Measurements from ENCODE around the gene IL16. TPM values are rescaled to one million over a fixed set of nuclear protein-coding genes. Genes with fewer than 3 reads are reported as not detected.

The IL16 gene
- polyA plus RNA-seq, 1 donor (not counting 4 experiments of a cell fraction or from before 2014, with no cell fraction given) = not detected

- no peak overlapping the region for H2AFZ ChIP-seq (ENCODE audit: control insufficient read depth, low read length)
Observed at GRCh38 chr15:81170511-81170910, 26.2 kb upstream of the IL16 start.

GRCh38 chr15:81171286-81171685 lies 25.4 kb upstream of the IL16 start:
- Histone ChIP-seq H3K36me3 (ENCODE audit: control insufficient read depth in 2 of 2, extremely low read depth in 1 of 2, insufficient read depth in 2 of 2, low read length in 2 of 2) (no peaks in the 10 kb centered on the region), H3K4me3 (ENCODE audit: control insufficient read depth in 2 of 3, extremely low read depth in 1 of 3, insufficient read depth in 2 of 3, low read depth in 1 of 3, low read length in 3 of 3) (no peak overlapping the region), H3K27me3 (ENCODE audit: control insufficient read depth, extremely low read depth, insufficient read depth, low read length) (no peaks in the 10 kb centered on the region), H3K4me1 (ENCODE audit: control insufficient read depth, extremely low read depth, insufficient read depth, low read length) (no peaks in the 10 kb centered on the region), H3K9me1 (ENCODE audit: control insufficient read depth, extremely low read depth, insufficient read depth, low read length) (no peaks in the 10 kb centered on the region), H3K9ac (ENCODE audit: control insufficient read depth, extremely low read depth, insufficient read depth, low read length) (no peak overlapping the region), H3K4me2 (ENCODE audit: control insufficient read depth, extremely low read depth, insufficient read depth, low read depth, low read length) (no peak overlapping the region), H2AFZ (ENCODE audit: control insufficient read depth, low read length) (no peak overlapping the region), H3K9me3 (ENCODE audit: control insufficient read depth, low read depth, low read length) (no peaks in the 10 kb centered on the region), H4K20me1 (ENCODE audit: control insufficient read depth, extremely low read depth, insufficient read depth, low read length) (no peaks in the 10 kb centered on the region), H3K79me2 (ENCODE audit: control insufficient read depth, insufficient read depth, low read length) (no peaks in the 10 kb centered on the region), H3K27ac (ENCODE audit: control insufficient read depth, insufficient read depth, low read length) (no peak overlapping the region)
- DNase-seq (ENCODE audit: low read depth, low spot score) (no peak), FAIRE-seq (no peak)
- dilution Hi-C loops (cut with MboI; ENCODE audit: extremely low pct_ligation_motif_present, low sequenced_read_pairs) = no loop called here
- TF ChIP-seq CTCF (optimal IDR thresholded peaks at IDR 0.05 in 1 of 3, IDR thresholded peaks at IDR 0.05 in 1 of 3, conservative IDR thresholded peaks at IDR 0.05 in 1 of 3; ENCODE audit: extremely low read depth in 1 of 3, insufficient read depth in 2 of 3, low read length in 3 of 3) (no peak), EZH2 (IDR thresholded peaks at IDR 0.05; ENCODE audit: low read length) (no peak)

More at GRCh38 chr15:81170511-81170910, 26.2 kb upstream of the IL16 start:
- FAIRE-seq (no peak), DNase-seq (ENCODE audit: low read depth, low spot score) (no peak)
- Histone ChIP-seq H3K4me3 (ENCODE audit: control insufficient read depth in 2 of 3, extremely low read depth in 1 of 3, insufficient read depth in 2 of 3, low read depth in 1 of 3, low read length in 3 of 3) (no peak overlapping the region), H3K36me3 (ENCODE audit: control insufficient read depth in 2 of 2, extremely low read depth in 1 of 2, insufficient read depth in 2 of 2, low read length in 2 of 2) (no peaks in the 10 kb centered on the region), H3K79me2 (ENCODE audit: control insufficient read depth, insufficient read depth, low read length) (no peaks in the 10 kb centered on the region), H3K4me1 (ENCODE audit: control insufficient read depth, extremely low read depth, insufficient read depth, low read length) (no peaks in the 10 kb centered on the region), H3K27ac (ENCODE audit: control insufficient read depth, insufficient read depth, low read length) (no peak overlapping the region), H3K4me2 (ENCODE audit: control insufficient read depth, extremely low read depth, insufficient read depth, low read depth, low read length) (no peak overlapping the region), H3K27me3 (ENCODE audit: control insufficient read depth, extremely low read depth, insufficient read depth, low read length) (no peaks in the 10 kb centered on the region), H3K9me1 (ENCODE audit: control insufficient read depth, extremely low read depth, insufficient read depth, low read length) (no peaks in the 10 kb centered on the region), H3K9ac (ENCODE audit: control insufficient read depth, extremely low read depth, insufficient read depth, low read length) (no peak overlapping the region), H3K9me3 (ENCODE audit: control insufficient read depth, low read depth, low read length) (no peaks in the 10 kb centered on the region), H4K20me1 (ENCODE audit: control insufficient read depth, extremely low read depth, insufficient read depth, low read length) (no peaks in the 10 kb centered on the region)
- dilution Hi-C loops (cut with MboI; ENCODE audit: extremely low pct_ligation_motif_present, low sequenced_read_pairs) = no loop called here
- TF ChIP-seq CTCF (optimal IDR thresholded peaks at IDR 0.05 in 1 of 3, IDR thresholded peaks at IDR 0.05 in 1 of 3, conservative IDR thresholded peaks at IDR 0.05 in 1 of 3; ENCODE audit: extremely low read depth in 1 of 3, insufficient read depth in 2 of 3, low read length in 3 of 3) (no peak), EZH2 (IDR thresholded peaks at IDR 0.05; ENCODE audit: low read length) (no peak)

All from keratinocyte (primary cell).